GM18498 (cell line): ENCODE measurements around the gene CD46.

Experiments used
- ATAC-seq: cut with Tn5 transposase; IDR thresholded peaks from one replicate; pipeline ENCODE4 v1.9.1; 2021; ENCODE audit warnings: mild to moderate bottlenecking, moderate library complexity; ENCODE audit not compliant: unreplicated experiment

The CD46 gene

DNA sequence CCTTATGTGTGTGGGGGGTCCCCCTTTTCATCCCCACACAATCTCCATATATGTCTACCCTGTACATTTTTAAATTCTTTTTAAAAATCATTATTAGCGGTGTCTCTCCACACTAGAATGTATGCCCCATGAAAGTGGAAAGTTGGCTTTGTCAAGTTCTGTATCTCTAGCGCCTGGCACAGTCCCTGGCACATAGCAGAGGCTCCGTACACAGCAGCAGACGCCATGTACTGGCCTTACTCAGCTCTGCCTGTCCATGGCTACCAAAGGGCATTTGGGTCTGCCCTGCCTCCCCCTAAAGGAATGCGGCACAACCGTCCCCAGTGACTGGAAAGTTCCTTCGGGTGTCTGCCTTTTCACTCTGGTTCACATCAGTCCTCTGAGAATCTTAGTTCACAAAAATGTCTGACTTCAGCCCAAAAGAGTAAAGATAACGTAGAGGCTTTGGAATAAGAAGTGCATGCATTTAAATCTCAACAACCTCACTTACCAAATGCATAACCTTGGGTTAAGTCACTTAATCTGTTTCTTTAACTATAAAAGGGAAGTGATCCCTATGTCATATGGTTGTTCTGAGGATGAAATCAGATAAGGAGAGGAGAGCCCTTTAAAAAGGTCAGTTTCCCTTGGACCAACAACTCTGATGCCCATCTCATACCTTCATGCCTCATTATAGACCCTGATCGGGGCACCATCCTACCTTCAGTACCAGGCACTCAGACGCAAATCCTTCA lies 61.1 kb downstream of the CD46 start:
- no peak for ATAC-seq

DNA sequence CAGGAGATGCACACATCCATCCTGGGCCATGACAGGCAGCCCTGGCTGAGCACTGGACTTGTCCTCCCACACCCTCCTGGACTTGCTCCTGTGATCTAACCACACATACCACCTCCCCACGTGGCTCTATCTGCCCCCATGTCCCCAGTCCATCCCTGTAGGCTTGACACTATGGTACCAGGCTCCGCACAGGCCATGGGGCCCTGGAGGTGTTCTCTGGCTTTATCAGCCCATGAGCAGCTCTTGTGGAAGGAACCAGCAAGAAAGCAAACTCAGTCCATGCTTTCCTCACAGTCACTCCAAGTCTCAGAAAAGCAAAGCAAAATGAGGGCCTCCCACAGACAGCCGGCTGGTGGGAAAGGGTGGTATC lies 61.6 kb downstream of the CD46 start:
- no peak for ATAC-seq

DNA sequence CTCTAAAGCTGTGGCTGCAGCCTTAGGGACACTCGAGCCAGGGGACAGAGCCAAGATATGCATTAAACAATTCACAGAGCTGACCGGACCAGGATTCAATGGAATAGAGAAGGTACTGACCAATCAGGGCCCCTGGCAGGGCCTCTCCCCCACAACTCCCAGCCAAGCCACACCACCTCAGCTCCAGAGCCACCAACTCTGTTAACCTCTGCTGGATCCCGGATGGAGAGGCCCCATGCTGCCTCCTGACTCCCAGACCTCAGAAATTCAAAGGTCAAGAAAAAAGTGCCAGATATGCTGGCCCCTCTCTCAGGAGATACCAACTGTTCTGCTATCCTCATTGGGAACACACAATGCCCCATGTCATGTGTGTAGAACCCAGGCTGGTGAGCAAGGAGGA lies 62.1 kb downstream of the CD46 start:
- ATAC-seq: no peak

DNA sequence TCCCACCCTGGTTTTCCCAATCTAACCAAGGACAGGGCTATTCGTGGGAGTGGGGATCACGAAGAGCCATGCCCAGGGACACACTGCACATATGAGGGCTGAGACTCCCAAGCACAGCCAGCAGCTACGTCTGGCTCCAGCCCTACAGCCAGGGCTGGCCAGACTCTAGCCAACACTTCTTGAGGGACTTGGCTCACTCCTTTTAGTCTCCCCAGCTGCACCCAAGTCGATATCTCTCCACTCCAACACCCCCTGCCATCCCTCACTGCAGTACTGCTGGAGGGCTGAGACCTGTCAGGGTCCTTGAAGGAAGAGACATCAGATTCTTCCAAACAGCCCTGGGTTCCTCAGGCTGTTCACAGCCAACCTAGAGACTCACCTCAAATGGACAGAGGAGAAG lies 62.6 kb downstream of the CD46 start:
- ATAC-seq: no peak

DNA sequence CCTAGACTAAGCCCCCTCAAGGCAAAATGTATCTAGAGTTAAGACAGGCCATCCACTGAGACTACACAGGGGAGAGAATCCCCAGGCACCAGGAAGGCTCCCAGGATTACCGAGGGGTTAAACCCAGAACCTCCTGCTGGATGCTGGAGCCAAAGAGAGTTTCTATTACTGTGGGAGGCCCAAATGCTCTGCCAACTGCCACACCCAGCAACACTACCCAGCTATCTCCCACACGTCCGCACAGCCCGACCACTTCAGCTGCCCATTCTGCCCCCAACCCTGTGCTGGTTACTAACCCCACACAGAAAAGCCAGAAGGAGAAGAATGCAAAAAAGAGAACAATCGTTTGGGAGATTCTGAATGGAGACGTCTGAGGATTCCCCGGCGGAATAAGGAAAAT lies 63.6 kb downstream of the CD46 start:
- ATAC-seq: no peak

DNA sequence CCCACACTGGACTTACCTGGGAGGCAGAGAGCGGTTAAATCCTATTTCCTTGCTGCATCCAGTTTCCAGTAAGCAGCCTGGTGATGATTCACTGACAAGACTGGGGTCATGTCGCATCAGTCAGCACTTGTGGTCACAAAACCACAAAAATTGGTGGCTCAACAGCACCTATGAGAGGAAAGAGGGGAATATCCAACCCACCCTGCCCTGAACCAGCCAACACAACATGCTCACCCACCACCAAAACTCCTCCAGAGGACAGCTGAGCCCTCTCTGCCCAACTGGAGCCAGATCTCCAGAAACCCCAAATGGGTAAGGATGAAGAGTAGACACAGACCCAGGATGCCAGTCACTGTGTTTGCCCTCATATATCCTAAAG lies 64.0 kb downstream of the CD46 start:
- no peak for ATAC-seq

DNA sequence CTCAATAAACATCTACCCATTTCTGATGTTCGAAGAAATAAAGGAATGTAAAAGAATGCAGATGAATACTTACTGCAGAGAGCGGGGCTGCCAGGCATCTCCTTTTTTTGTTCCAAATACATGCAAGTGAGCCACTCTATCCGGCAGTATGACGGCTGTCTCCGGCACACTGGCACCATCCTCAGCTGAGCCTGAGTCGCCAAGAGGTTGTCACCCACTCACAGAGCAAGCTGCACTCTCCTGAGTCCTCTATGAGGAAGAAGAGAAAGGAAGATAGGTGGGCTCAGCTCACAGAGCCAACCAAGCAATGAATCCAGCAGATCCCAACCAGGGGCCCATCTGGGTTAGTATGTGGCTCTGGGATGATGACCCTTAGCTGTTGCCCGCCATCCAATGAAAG lies 65.3 kb downstream of the CD46 start:
- ATAC-seq: no peak

DNA sequence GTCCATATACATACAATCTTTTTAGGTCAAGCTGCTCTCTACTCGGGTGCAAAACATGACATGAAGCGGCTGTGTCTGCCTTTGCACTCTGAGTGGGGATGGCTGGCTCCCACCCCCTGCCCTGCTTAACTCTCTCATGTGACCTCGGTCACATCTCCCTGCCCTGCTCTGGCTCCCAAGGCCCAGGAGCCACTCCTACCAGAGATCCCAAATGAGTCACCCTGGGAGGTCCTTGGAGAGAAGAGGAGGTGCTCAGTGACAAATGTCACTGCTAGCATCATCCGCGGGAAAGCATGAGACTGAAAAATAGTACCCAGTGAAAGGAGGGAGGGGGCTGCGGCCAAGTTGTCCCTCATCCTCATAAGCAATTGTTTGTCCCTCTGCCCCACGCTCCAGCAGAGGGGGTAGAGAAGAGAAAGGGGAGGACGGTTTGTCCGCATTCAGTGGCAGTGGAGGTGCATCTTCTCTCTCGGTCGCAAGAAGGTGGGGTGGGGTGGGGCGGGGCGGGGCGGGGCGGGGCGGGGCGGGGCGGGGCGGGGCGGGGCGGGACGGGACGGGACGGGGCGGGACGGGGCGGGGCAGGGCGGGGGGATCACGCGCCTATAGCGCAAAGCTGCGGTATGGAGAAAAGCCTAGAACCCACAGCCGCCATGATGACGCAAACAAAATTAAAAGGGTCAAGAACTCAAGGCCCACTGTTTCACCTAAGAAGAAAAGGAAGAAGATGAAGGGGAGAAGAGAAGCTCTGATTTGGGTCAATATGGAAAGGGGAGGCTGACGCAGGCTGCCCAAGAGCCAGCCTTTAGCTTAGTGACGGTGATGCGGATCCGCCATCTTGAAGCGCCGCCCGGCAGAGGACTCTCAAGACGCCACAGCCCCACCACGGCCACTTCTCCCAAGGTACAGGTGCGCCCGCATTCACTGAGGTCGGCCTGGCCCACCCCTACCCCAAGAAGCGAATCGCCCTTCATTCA lies 66.2 kb downstream of the CD46 start:
- no peak for ATAC-seq

DNA sequence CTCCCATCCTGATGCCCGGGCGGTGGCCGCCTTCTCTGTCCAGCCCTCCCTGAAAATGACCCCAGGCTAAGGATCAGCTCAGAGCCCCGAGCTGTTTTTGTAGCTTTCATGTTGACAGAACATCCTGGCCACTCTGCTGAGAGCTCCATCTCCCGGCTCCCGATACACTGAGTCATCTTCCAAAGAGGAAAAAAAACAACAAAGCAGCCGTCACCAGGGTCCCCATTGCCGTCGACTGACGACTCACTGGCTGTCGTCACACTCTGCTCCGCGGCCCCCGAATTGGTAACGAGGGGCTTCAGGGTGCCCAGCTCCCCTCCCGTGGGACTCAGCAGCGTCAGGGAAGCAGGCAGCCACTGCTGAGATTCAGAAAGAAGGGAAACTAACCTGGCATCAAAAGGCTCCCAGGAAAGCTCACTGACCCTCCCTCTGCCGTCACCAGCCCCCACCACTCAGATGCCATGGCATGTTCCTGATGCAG lies 67.2 kb downstream of the CD46 start:
- ATAC-seq: no peak

DNA sequence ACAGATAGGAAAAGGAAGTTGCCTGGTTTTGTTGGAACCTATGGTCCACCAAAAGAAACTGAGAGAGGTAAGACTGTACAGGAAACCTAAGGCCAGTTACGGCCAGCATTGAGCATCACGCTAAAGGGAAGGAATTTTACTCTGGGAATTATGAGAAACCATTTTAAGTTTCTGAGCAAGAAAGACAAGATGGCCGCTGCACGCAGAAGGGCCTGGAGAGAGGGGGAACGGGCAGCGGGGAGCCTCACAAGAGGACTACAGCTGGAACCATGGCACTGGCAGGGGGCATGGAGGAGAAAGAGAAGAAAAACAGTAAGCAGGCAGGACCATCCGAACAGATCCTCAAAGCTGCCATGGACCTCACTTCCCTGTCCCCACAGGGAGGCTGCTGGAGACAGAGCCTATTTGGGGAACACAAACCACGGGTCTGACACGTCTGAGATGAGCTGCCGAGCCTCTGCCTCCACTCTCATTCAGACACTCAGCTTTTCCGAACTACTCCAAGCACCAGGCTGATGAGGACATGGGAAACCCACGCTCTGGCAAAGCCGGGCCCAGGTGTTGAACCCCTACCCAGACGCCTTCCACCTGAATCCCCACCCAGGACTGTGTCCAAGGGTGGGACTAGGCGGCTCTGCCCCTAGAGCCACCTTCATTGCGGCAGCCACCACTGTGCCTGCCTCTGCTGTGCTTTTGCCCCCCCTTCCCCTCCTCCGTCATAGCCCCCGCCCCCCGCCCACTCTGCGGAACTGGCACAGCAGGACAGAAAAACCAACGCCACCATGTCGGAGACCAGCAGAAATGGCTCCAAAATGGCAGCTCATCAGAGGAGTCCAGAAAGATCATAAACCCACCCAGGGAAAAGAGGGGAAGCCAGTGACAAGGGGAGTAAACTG lies 69.0 kb downstream of the CD46 start:
- no peak for ATAC-seq

DNA sequence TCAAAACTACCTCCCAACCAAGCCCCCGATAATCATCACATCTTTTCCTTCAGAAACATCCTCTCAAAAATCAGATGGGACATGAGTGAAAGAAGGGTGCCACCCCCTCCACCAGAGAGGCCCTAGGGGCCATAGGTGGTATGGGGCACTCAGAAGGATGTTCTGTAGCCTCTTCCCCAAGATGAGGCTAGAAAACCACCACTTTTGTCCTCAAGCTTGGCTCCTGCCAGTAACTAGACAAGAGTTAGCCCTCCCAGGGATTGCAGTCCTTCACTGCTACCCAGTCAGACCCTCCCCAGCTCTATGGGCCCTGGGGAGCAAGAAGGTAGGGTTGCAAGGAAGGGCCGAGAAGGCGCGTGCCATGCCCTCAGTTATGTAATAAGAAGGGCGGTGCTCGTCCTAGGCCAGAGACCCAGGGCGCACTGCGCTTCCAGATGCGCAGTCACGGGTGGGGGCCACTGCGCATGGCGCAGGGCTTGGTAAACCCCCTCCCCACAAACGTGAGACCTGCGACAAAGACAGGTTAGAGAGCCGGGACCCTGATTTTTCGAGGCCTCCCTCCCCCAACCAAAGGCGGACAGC lies 69.7 kb downstream of the CD46 start:
- ATAC-seq: no peak

DNA sequence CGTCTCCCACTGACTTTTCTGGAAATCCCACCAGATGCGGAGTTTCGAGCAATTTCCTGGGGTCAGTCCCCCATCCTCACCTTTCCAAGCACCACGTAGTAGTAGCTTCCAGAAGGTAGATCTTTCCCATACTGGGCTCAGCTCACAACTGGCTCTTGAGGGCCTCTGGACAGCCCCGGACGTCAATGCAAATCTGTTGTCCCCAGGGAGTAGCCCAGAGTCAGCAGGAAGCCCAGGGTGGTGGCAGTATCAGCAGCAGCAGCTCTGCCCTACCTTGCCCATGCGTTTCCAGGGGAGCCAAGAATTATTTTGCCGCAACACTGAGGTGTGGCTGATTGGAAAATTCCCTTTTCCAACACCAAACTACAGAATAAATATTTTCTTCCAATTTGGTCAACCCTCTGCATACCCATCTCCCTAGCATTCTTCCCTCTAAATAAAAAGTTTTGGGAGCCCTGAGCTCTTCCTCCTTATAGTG lies 70.3 kb downstream of the CD46 start:
- ATAC-seq: peak; percentile 34

DNA sequence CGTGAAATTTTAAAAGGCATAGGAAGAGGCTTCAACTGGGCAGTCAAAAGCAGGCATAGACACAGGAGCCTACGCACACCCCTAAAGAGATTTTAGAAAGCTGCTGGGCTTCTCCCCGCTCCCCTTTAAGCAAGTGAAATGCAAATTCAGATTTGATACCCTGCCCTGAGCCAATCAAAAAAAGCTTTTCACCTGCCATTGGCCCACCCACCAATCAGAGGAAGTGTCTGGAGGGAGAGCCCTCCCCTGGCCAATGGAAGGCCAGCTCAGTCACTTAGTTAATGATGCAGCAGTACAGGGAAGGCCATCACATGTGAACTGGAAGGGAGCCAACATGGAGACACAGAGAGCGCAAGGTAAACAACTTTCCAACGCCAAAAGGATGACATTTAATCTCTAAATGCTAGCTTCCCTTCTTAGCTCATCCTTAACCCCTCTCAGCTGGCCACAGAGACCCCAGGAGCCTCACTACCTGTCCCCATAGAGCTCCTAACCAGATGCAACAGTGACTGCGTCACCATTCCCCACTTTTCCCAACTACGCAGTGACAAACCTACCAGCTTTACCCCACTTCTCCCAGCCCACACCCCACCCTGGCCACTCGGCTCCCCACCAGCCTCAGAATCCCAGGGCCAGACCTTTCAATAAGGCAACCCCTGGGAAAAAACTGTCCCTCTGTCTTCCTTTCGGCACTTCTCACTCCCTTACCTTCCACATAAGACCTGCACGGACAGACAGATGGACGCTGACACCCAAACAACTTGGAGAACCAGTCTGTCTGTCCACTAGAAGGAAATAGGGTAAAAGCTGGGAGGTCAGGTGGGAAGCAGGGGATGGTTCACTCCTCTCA lies 71.0 kb downstream of the CD46 start:
- peak; percentile 72 for ATAC-seq

DNA sequence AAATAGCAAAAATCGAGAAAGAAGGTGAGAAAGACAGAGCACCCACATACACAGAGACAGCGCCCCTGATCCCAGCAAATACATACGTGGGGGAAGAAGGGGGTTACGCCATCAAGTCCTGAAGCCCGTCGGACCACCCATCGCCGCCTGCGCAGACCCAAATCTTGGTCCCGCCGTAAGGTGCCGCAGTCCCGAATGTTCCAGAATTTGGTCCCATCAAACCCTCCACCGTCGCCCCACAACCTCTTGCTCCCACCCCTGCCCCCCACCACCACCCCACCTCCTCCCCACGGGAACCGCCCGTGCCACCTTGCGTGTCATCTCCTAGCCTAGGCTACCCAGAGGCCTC lies 71.7 kb downstream of the CD46 start:
- ATAC-seq: no peak

DNA sequence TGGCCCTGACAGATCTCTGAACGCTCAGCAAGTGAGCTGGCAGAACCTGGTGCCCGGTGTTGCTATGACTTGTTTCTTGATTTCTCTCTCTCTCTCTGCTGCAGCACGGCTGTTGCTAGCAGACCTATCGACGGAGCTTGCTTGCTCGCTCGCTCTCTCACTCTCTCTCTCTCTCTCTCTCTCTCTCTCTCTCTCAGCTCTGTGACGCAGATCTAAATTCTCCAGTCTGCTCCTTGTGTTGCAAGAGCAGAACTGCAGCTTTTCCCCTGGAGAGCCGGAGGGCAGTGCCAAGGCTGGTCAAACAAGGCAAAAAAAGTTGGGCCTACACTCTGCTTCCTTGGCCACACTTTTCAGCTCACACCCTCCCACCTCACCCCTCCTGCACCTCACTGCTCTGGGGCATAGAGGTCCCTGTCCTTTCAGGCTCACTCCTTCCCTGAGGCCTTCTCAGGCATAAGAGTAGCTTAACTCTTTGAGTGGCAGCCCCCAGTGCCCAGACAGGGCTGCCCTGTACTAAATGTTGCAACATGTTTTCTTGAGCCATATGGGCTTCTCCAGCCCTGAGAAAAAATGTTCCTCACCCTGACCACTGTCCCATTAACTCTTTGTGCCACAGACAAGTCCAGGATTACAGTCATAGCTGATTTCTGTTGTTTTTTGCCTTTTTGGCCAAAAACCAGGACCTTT lies 72.2 kb downstream of the CD46 start:
- peak; percentile 23 for ATAC-seq

DNA sequence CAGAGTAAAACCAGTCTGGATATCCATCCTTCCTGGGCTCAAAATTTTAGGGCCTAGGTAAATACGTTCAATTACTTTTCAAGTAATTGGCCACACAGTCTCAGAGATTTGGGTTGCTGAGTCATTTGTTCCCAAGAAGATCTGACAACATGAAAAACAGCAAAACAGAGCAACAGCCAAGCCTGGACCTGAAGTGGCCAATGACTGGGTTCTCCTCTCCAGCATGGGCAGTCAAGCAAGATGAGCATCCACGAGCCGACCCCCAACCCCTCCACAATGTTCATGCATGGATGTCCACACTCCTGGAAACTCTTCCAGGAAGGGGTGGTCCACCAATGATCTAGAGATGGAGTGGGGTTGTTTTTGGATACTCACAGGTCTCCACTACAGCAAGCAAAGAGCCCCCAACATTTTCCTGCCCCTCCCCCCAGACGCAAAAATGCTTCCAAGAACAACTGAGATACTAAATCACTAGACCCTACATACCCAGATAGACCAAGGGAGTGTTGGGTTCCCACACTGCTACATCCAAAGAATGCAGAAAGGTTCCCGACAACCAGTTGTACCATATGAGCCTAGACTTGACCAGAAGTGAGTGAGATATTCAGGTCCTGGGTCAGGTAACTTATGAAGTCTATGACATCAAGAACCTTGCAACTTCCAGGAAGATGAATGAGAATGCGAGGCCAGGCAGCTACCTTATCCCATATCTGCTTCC lies 73.0 kb downstream of the CD46 start:
- no peak for ATAC-seq

DNA sequence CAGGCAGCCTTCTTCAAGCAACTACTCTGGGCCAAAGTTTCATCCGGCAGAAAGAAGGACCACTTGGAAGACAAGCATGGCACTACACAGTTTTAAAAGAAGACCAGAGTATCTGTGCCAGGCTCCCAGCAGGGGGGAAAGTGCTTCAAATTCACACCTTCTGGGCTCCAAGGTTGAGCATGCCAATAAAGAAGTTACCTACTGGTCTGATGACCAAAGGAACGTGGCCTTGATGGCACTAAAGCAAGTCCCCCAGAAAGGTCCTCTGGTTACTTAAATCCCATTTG lies 73.5 kb downstream of the CD46 start:
- ATAC-seq: no peak

DNA sequence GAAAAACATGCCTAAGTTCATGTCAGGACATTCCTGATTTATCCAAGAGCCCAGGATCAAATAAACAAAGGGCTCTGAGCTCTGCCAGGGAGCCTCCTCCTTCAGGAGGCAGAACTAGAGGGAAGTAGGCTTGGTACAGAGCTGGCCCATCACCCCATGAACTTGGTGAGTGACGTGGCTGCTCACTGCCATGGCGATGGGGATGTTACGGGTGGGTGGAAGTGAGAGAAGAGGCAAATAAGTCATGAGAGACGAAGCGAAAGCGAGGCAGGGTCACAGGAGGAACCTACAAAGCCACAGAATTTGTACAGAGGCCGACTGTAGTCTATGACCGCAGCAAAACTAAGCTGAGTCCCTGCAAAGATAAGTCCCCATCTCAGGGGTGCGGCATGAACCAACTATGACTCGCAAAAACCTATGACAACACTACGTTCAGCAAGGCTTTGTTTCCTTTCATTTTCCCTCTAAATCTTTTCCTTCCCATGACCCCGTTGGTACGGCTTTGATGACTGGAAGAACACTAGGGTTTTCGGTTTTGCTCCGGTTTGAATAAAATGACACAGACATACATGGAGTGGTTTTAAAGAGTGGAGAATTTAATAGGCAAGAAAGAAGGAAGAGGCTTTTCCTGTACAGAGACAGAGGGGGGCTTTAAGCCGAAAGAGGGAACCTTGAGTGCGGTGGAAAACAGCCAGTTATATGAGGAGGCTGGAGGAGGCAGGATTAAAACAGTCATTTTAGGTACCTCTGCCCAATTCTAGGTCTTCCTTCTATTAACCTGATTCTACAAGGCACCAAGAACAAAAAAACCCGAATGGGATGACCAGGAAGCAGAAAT lies 74.1 kb downstream of the CD46 start:
- peak; percentile 70 for ATAC-seq
